Measurements from ENCODE around the gene TNFRSF8.

- TF ChIP-seq, protein P1, sequence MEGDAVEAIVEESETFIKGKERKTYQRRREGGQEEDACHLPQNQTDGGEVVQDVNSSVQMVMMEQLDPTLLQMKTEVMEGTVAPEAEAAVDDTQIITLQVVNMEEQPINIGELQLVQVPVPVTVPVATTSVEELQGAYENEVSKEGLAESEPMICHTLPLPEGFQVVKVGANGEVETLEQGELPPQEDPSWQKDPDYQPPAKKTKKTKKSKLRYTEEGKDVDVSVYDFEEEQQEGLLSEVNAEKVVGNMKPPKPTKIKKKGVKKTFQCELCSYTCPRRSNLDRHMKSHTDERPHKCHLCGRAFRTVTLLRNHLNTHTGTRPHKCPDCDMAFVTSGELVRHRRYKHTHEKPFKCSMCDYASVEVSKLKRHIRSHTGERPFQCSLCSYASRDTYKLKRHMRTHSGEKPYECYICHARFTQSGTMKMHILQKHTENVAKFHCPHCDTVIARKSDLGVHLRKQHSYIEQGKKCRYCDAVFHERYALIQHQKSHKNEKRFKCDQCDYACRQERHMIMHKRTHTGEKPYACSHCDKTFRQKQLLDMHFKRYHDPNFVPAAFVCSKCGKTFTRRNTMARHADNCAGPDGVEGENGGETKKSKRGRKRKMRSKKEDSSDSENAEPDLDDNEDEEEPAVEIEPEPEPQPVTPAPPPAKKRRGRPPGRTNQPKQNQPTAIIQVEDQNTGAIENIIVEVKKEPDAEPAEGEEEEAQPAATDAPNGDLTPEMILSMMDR (IDR thresholded peaks at IDR 0.05; ENCODE audit: low read depth, low read length, poor library complexity, severe bottlenecking): no peak
- no peak for TF ChIP-seq EZH2phosphoT487 (IDR thresholded peaks at IDR 0.05; ENCODE audit: borderline replicate concordance, low read length)
These were observed 6.6 kb downstream of the TNFRSF8 start for GRCh38 chr1:12069623-12070244.
